Peyer's patch (tissue), 4 donors: ENCODE results near the gene LRRN4CL.

Experiments used
- CTCF ChIP-seq, 6 experiments: fragments of 450-650 bp in 4 of 6; fragments of 200-600 bp in 2 of 6; sonication (generic) in 1 of 6; IDR thresholded peaks; one replicate each; pipeline ENCODE4 v1.5.1; 2017 to 2019; ENCODE audit warnings: antibody characterized with exemption in 6 of 6, mild to moderate bottlenecking in 3 of 6, moderate library complexity in 1 of 6
- POLR2A ChIP-seq, 2 donors: fragments of 450-650 bp; IDR thresholded peaks; one replicate each; pipeline ENCODE4 v1.5.1; 2017; ENCODE audit warnings: antibody characterized with exemption in 2 of 2, mild to moderate bottlenecking in 2 of 2, moderate library complexity in 2 of 2

- TF ChIP-seq CTCF (IDR thresholded peaks at IDR 0.05): no peak
- TF ChIP-seq POLR2A (IDR thresholded peaks at IDR 0.05): no peak
These were observed 45.1 kb downstream of the LRRN4CL start for GRCh38 chr11:62644220-62644619.
